ENCODE data around the gene TXNRD2. TPM values are rescaled to one million over a fixed set of nuclear protein-coding genes. Genes with fewer than 3 reads are reported as not detected.

TXNRD2 gene
- total RNA-seq, 1 experiment from 2014 or later: 22.9 TPM

GRCh38 chr22:19893363-19893762, 48.3 kb downstream of the TXNRD2 start:
- Mint-ChIP-seq H3K36me3 (ENCODE audit: insufficient read depth in 1 of 3, low read depth in 3 of 3) (peaks cover 2 to 7% (median 6%) of the 10 kb centered on the region in 3 experiments; a peak in 2 of 7 replicates), H3K4me3 (no peak overlapping the region), H3K4me1 (peaks cover 25 to 28% of the 10 kb centered on the region in 2 experiments), H3K27ac (no peak overlapping the region), H3K9me3 (no peaks in the 10 kb centered on the region), H3K27me3 (ENCODE audit: low read depth) (no peaks in the 10 kb centered on the region)
- no peak overlapping the region for H4K8ac ChIP-seq (replicated peaks; ENCODE audit: insufficient read length, low read depth, low read length)
- H4K20me1 ChIP-seq (ENCODE audit: control insufficient read depth, insufficient read depth, insufficient read length): no peaks in the 10 kb centered on the region
- H4K5ac ChIP-seq (ENCODE audit: insufficient read length, low read depth, low read length): no peak overlapping the region
- no peaks in the 10 kb centered on the region for H3K79me2 ChIP-seq (ENCODE audit: insufficient read depth, low read length)
- H3K9ac ChIP-seq (ENCODE audit: extremely low read depth, insufficient read length, low read length): no peak overlapping the region
- H2AFZ ChIP-seq (ENCODE audit: low read length): no peak overlapping the region
- H3K4me2 ChIP-seq (ENCODE audit: insufficient read depth, insufficient read length, low read length): no peak overlapping the region
- no peak overlapping the region for H3K23ac ChIP-seq (ENCODE audit: insufficient read length, low read depth, low read length)
- H2BK12ac ChIP-seq (ENCODE audit: insufficient read length, low read depth, low read length): no peak overlapping the region
- H3T11ph ChIP-seq (ENCODE audit: low read length): no peak overlapping the region
- H2BK5ac ChIP-seq (ENCODE audit: insufficient read length, low read length): no peak overlapping the region
- DNase-seq: no peak
- no peak overlapping the region for H3K14ac ChIP-seq (ENCODE audit: insufficient read depth, low read length)
- H3K27ac ChIP-seq (ENCODE audit: insufficient read length, low read depth, low read length): no peak overlapping the region
- no peak overlapping the region for H3K18ac ChIP-seq (ENCODE audit: insufficient read length, low read depth, low read length)
- H2BK20ac ChIP-seq (ENCODE audit: low read depth, low read length, poor library complexity, severe bottlenecking): no peak overlapping the region
- H2AK5ac ChIP-seq (ENCODE audit: insufficient read length, low read length): no peak overlapping the region
- no peaks in the 10 kb centered on the region for H3K9me3 ChIP-seq (ENCODE audit: control insufficient read depth, low read depth, low read length)
- H3K79me1 ChIP-seq (ENCODE audit: insufficient read depth, low read depth, low read length, poor library complexity, severe bottlenecking): no peaks in the 10 kb centered on the region
- no peak overlapping the region for H3K56ac ChIP-seq (ENCODE audit: insufficient read length, low read depth, low read length)
- TF ChIP-seq CTCF (conservative IDR thresholded peaks at IDR 0.05): no peak
- no peak overlapping the region for H2BK15ac ChIP-seq (ENCODE audit: low read depth, low read length)
- no peaks in the 10 kb centered on the region for H3K23me2 ChIP-seq (ENCODE audit: insufficient read length, low read depth, low read length, poor library complexity, severe bottlenecking)
- H3K4ac ChIP-seq (ENCODE audit: low read depth, low read length): no peak overlapping the region
- no peak overlapping the region for H2BK120ac ChIP-seq (ENCODE audit: low read depth, low read length, poor library complexity, severe bottlenecking)
- H3K4me1 ChIP-seq (ENCODE audit: insufficient read depth, low read length): peaks cover 5% of the 10 kb centered on the region; the same call in 1 of the 2 replicates
- H4K91ac ChIP-seq (ENCODE audit: insufficient read length, low read depth, low read length): no peak overlapping the region
- no CpG with 5 or more reads among the region's 15 CpGs for WGBS (ENCODE audit: extremely low coverage, insufficient read length, low lambda C conversion rate)
- H3K27me3 ChIP-seq (ENCODE audit: insufficient read depth, low read length): no peaks in the 10 kb centered on the region; the same call in 1 of the 2 replicates
